HG03095 (cell line): Measurements from ENCODE around the gene PLXNA3.
"Not testable (repeated sequence)": the region's sequence is repeated elsewhere in the genome, so short reads cannot be mapped to it uniquely, and the experiment has no call there.

Experiments
- ATAC-seq: cut with Tn5 transposase; IDR thresholded peaks from one replicate; pipeline ENCODE4 v1.9.1; 2021; ENCODE audit warnings: moderate library complexity; ENCODE audit not compliant: unreplicated experiment

PLXNA3 gene

DNA sequence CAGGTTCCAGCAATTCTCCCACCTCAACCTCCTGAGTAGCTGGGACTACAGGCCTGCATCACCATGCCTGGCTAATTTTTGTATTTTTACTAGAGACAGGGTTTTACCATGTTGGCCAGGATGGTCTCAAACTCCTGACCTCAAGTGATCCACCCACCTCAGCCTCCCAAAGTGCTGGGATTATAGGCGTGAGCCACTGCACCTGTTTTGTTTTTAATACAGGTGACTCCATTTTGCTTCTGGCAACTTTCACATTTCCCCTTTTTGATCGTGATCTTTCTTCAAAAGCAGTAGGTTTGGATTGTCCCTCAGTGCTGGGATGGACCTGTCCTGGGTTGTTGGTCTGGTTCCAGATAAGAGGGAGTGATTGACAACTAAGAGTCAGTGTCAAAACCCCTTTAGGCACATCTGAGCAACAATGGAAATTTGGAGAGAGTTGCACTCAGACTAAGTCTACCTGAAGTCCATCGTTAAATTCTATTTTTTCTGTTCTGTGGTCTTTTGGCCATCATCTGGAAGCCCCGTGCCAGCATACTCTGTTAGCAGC lies 38.6 kb downstream of the PLXNA3 start:
- not testable (repeated sequence) for ATAC-seq

DNA sequence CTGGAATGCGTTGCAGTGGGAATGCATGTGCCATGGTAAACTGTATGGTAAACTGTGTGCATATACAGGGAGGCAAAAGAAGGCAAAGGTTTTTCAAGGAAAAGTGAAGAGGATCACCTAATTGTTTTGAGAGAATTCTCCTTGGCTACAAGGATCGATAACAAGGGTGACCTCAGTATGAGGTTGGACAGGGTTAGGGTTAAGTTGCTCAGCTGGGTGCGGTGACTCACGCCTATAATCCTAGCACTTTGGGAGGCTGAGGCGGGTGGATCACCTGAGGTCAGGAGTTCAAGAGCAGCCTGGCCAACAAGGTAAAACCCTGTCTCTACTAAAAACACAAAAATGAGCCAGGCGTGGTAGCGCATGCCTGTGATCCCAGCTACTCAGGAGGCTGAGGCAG lies 43.3 kb downstream of the PLXNA3 start:
- not testable (repeated sequence) for ATAC-seq

DNA sequence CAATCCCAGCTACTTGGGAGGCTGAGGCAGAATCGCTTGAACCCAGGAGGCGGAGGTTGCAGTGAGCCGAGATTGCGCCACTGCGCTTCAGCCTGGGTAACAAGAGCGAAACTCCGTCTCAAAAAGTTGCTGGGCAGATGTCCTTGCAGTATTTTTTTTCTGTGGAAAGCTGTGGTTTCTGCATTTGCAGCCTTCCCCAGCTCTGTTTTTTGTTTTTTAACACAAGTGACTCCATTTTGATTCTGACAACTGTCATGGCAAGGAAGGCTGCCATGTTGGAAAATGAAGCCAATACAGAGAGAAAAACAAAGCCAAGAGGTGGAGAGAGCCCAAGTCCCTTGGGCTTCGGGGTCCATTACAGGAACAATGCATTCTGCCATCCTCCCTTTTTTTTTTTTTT lies 44.0 kb downstream of the PLXNA3 start:
- no peak for ATAC-seq

DNA sequence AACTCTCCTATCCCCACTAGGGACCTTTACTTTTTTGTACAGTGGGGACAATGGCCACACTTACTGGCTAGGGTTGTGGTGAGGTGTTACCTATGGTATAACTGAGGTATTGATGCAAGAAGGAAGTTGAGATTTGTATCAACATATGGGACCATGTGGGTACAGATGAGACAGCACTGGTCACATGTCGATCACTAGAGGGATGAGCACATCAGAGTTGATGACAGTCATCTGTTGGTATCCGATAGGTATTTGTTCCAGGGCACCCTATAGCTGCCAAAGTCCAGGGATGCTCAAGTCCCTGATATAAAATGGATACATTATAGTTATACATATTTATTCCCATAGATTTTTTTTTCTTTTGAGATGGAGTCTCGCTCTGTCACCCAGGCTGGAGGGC lies 44.9 kb downstream of the PLXNA3 start:
- no peak for ATAC-seq

DNA sequence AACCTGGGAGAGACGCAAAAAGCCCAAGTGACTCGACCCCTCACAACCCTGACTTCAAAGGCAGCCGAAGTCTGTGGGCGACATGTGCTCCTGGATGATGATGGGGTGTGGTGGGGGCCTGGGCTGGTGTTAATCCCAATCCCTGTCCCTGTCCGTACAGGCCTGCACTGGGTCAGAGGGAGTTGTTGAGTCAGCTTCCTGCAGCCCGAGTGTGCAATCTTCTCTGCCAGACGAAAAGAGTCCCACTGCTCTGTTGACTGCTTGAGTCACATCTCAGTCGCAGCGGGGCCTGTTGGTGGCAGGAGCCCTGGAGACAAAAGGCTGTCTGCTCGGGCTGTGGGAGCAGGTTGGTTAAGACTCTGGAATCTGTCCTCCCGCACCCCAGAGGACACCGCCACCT lies 47.7 kb downstream of the PLXNA3 start:
- no peak for ATAC-seq

DNA sequence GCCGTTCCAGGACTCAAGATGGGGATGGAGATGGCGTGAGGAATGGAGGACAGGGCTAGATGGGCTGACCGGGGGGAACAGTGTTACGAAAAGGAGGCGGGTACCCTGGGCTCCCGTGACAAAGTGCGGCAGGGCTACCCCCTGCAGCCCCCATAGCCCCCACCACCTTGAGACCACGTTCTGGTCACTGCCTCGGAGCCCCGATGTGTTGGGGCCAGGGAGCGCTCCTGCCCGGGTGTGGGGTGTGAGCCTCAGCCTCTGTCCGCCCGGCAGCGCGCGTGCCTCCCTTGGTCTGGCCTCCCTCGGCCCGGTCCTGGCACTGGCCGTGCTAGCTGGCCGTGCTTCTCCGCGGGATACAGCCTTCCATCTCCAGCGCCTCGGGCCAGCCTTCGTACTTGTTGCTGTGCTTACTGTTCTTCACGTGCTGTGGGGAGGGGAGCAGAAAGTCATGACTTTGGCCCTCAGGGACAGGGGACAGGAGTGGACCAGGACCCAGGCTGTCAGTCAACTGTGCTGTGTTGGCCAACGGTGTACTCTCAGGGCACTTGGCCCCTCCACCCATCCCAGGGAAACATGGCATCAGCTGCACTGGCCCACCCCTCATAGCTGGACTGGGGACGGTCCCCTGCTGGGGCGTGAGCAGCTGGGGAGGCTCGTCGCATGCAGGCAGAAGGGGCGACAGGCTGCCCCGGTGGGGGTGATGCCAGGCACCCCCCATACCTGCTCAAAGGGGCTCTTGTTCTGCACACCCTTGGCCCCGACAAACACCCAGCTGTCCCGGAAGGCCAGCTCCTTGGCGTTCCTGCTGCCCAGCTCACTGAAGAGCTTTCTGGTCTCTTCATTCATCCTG lies 48.6 kb downstream of the PLXNA3 start:
- ATAC-seq, result no peak

DNA sequence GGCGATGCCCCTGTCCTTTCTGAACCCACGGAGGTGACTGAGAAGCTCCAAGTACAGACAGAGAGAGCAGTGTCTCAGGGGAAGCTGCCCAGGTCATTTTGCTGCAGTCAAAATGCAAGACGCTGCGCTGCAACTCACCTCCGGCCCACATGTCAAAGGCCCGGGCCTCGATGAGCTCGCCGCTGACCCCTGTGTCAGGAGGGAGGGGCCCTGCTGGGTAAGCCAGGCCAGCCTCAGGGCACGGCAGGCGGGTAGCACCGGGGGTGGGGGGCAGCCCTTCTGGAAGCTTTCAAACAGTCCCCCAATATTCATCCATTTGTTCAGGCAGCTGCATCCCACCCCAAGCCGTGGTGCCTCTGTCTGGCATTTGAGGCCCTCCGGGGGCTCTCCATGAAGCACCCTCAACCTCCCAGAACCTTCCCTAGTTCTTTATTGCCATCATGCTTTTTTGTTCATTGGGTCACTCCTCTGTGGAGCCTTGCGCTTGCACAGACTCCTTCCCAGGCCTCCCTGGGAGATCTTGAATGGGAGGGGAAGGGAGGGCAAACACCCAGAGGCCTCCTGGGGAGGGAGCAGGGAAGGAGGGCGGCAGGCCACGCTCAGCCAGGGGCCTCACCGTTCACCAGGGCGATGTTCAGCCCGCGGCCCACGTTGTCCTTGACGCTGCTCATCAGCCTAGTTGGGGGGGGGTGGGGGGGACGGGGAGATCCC lies 49.7 kb downstream of the PLXNA3 start:
- ATAC-seq, result no peak

DNA sequence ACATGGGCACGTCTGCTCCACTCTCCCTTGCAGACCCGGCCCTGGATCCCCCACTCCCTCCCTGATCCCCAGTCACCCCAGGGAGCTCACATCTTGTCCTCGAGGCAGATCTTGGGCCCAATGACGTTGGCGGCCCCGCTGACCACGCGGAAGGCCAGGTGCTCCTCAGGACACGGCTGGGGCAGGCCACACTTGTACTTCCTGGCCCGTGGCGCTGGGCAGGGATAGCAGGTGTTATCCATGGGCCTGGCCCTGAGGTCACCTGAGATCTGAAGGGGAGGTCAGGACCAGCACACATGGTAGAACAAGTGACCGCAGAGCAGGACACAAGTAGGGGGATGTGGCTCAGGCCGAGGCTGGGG lies 50.3 kb downstream of the PLXNA3 start:
- no peak for ATAC-seq

DNA sequence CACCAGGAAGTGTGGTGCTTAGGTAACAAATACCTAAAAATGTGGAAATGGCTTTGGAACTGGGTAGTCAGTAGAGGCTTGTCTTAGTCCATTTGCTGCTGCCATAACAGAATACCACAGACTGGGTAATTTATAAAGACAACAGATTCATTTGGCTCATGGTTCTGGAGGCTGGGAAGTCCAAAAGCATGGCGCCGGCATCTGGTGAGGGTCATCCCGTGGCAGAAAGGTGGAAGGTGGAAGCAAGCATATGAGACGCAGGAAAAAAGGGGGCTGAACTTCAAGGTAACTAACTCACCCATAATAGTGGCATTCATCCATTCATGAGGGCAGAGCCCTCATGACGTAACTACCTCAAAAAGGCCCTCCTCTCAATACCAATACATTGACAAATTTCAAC lies 51.4 kb downstream of the PLXNA3 start:
- ATAC-seq, result no peak

DNA sequence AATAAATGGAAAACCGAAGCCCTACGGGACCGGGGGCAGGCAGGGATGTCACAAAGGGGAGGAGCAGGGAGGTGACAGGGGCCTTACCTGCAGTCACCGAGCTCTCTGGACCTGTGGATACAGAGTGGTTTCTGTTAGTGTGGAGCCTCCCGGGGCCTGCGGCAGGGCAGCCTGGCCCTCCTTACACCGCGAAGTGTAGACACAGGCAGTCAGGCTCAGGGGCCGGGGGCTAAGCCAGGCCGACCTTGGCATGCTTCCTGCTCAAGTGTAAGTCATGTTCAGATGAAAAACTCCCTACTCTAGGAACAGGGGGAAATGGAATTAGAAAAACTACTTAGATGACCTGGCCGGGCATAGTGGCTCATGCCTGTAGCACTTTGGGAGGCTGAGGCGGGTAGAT lies 53.7 kb downstream of the PLXNA3 start:
- no peak for ATAC-seq

DNA sequence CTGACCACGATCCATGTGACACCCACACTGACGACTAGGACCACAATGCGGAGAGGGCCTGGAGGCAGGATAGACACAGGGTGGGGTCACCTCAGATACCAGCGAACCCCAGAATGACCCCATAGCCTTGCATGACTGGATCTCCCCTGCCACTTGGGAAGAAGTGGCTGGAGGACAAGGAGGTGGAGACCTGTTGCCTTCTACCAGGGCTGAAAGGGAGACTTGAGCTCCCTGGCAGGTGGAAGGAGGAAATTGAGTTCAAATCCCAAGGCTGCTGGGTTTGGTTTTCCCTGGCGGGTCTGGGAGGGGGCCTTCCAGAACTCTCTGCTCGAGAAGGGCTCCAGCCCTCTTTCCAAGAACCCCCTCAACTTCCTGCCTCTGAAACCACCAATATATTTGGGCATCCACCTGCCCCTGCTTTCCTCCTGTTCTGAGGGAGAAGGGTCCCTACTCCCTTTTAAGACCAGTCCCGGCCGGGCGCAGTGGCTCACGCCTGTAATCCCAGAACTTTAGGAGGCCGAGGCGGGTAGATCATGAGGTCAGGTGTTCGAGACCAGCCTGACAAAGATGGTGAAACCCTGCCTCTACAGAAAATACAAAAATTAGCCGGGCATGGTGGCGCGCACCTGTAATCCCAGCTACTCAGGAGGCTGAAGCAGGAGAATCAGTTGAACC lies 54.9 kb downstream of the PLXNA3 start:
- ATAC-seq, result no peak

DNA sequence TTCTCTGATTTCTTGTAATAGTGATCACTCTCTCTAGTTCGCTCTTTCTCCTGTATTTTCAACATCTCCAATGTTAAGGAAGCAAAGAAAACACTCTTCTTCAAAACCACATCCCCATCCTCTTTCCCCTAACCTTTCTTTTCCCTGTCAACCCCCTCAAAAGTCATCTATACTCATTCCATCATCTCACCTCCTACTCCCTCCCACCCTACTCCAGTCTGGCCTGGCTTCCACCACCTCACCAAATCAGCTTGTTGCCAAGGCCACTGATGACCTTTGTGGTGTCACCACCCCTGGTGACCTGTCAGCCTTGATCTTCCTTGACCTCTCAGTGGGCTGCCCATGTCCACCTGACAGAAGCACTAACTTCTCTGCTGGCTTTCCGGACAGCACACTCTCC lies 55.6 kb downstream of the PLXNA3 start:
- no peak for ATAC-seq

DNA sequence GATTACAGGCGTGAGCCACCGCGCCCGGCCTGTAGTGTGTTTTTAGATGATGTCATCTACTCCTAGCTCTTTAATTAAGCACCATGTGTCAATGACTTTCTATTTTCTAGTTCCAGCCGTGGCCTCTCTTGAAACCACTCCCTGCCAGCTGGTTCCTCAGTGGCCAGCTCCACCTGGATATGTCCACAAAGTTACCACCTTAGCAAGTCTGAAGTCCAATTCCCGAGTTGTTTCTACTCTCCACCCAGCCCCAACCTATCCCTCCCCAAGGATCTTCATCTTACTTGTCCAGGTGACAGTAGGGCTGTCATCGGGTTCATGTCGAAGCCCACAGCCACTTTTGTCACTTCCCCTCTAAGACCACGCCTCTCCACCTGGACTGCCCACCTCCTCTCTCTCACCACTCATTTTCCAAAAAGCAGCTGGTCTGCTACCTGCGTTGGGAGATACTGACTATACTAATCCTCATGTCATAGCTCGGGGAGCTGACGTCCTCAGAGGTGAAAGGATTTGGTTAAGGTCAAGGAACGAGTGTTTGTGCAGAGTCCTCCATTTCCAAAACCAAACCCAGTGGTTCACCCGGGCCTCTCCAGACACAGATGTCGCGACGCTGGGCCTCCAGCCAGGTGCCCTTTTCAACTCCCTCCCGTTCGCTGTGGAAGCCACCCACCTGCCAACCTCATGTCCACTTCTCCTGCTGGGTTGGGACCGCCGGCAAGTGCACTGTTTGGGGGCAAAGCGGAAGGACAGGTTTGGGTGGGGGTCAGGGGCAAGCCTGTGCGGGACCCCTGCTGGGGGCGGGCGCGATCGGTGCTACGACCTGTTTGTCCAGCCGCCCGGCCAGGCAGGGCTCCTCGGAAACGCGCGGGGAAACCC lies 57.2 kb downstream of the PLXNA3 start:
- no peak for ATAC-seq

DNA sequence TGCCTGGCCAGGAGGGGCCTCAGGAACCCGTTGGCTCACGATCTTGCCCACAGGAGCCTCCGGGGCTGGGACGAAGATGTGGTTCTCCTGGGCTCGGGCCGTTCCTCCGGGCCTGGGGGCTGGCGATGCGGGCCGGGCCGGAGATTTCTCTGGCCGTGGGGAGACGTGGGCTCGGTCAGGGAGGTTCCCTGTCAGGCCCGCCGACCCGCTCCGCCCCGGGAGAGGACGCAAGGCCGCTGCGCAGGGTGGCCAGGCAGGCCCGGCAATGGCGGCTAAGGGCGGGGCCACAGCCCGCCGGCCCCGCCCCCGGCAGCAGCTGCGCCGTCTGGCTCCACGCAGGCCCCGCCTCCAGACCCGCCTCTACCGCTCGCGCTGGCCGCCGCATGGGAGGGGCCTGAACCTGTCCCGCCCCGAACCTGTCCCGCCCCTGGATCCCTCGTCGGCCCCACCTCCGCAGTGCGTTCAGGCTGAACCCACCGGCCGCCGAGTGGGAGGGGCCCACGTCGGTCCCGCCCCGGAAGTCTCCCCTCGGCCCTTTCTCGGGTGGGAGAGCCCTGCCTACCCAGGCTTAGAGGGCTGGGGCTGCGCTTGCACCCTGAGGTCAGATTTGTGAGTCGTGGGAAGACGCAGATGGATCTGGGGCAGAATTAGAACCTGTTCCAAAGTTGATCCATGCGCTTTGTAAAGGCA lies 58.0 kb downstream of the PLXNA3 start, which contains the start of gene FAM3A:
Gene FAM3A (minus strand): TSS at position 267 of the 690 bp plus-strand sequence. CDS start 460 bp downstream, outside the sequence.
- peak; percentile 90 for ATAC-seq

DNA sequence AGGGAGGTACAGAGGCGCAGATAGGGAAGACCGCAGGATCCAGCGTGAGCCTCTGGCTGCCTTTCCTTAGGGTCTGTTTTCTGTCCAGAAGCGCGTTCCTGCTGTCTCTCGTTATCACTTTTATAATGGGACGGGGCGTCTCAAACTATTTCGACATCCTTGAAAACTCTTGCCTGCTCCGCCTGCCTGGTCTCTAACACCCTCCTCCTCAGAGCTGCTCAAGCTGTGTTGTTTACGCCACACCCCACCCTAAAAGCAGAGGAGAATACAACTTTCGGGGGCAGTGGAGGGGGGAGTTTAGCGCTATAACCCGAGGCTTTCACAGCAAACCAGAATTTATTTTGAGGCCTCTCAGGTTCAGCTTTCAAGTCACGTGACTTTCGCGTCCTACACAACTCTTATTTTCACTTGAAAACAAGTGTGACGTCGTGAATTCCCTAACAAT lies 58.6 kb downstream of the PLXNA3 start:
- ATAC-seq, result no peak

DNA sequence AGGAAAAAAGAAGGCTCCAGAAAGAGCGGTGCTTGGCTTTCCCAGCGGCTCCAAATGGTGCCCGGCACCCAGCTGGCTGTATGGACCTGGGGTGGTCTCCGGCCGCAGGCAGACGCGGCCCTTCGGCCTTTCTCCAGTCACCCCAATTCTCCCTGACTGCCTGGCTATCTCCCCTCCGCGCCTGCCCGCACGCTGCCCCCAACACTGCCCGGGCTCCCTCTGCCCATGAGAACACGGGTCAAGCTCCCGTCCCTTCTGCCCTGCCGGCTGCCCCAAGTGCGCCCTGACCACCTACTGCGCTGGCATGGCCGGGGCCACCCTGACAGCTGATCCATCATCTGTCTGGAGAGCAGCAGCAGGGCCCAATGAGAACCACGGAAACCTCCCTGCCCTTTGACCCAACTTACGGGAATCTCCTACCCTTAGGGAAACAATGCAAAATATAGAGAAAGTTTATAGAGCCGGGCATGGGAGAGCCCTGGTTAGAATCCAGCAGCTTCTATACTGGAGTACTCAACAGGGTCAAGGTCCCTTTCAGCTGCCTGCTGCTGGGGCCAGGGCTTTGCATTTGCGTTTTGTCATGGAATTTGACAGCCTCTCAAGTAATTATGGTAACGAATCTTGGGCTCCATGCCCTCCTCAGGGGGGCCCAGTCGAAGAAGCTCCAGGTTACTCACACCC lies 59.2 kb downstream of the PLXNA3 start:
- no peak for ATAC-seq

DNA sequence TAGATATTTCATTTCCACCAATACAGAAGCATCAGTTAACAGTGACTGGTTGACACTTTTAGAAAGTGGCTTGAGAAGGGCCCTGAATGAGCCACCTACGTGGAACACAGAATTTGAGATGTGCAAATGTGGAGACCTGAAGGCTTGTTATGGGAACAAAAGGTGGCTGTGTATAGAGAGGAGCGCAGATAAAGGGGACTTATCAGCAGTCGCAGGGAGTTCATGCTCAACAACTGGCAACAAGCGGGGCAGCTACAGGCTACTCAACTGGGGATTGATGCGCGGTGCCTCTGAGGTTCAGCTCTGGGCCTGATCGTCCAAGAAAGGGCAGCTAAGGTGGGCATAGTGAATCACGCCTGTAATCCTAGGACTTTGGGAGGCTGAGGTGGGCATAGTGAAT lies 61.3 kb downstream of the PLXNA3 start:
- ATAC-seq, result no peak

DNA sequence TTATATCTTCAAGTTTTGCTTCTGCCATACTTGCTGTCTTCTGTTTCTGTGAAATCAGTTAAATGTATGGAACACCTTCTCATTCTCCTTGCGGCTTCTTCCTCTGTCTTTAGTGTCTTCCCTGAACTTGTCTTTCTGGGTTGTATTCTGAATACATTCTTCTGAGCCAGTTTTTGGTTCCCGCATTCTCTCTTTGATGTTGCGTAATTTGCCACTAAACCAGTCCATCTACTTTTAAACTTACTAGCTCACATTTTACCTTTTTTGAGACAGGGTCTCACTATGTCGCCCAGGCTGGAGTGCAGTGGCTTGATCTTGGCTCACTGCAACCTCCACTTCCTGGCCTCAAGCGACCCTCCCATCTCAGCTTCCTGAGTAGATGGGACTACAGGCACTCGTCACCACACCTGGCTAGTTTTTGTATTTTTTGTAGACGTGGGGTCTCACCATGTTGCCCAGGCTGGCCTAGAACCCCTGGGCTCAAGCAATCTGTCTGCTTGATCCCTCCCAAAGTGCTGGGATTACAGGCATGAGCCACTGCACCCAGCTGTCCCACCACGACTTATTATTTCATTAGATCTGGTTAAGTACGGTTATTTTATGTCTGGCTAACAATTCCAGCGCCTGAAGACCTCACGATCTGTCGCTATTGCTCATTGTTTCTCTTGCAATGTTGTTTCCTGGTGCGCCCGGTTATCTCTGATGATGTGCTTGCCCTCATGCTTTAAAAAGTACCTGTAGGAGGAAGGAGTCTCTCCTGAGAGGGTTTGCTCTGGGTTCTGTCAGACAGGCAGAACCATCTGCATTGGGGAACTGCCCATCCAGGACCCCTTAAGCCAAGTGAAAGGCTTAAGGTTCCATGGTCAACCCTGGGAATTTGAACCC lies 67.8 kb downstream of the PLXNA3 start:
- no peak for ATAC-seq
